PC-9 (cell line): ENCODE results near the gene SPSB2.

ENCODE experiments used
- EZH2 ChIP-seq: fragments of 200-600 bp; sonication (generic); IDR thresholded peaks from 2 replicates; pipeline ENCODE4 v1.8.0; 2017; ENCODE audit warnings: antibody characterized with exemption, low read depth
- TF ChIP-seq, protein P1 (sequence below): fragments of 200-600 bp; sonication (generic); conservative IDR thresholded peaks from 2 replicates; pipeline ENCODE4 v1.6.1; 2017; ENCODE audit warnings: mixed run types, antibody characterized with exemption, mild to moderate bottlenecking, moderate library complexity

DNA sequence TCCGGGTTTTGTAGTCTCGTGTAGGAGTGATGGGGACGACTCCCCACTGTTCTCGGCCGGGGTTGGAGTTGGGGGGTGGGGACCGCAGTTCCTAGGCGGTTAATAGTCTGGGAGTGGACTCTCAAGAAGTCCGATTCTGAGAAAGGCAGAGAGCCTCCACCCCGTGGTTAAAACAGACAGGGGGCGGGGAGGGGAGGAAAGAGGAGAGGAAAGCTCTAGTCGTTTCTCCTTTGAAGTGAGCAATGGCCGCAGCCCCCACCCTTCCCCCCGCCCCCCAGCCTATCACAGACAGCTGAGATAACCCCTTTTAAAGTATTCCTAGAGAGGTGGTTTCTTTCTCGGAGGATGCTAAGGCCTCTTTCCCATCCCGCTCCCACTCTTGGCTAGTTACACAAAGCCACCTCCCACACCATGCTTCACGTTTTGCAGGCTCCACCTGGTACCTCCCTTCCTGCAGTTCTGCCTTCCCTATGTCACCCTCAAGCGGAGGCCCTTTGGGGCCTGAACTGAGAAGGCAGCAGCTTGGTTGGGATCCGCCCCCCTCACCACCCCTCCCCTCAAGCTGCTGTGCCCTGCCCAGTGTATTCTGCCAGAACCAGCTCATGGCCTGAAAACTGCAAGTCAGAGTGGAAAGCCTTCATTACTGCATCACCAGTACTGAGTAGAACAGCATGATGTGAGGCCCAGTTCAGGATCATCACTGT, 20.3 kb downstream of the SPSB2 start:
- TF ChIP-seq, protein P1, sequence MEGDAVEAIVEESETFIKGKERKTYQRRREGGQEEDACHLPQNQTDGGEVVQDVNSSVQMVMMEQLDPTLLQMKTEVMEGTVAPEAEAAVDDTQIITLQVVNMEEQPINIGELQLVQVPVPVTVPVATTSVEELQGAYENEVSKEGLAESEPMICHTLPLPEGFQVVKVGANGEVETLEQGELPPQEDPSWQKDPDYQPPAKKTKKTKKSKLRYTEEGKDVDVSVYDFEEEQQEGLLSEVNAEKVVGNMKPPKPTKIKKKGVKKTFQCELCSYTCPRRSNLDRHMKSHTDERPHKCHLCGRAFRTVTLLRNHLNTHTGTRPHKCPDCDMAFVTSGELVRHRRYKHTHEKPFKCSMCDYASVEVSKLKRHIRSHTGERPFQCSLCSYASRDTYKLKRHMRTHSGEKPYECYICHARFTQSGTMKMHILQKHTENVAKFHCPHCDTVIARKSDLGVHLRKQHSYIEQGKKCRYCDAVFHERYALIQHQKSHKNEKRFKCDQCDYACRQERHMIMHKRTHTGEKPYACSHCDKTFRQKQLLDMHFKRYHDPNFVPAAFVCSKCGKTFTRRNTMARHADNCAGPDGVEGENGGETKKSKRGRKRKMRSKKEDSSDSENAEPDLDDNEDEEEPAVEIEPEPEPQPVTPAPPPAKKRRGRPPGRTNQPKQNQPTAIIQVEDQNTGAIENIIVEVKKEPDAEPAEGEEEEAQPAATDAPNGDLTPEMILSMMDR, result no peak
- TF ChIP-seq EZH2, result no peak
